ENCODE results near the gene EIF4G1. TPM values are rescaled to one million over a fixed set of nuclear protein-coding genes. Genes with fewer than 3 reads are reported as not detected.

EIF4G1 gene
- total and polyA plus RNA-seq, 2 of the 8 experiments (the other 6 are each of a cell fraction or from before 2014, with no cell fraction given), result 318 to 473 TPM

DNA sequence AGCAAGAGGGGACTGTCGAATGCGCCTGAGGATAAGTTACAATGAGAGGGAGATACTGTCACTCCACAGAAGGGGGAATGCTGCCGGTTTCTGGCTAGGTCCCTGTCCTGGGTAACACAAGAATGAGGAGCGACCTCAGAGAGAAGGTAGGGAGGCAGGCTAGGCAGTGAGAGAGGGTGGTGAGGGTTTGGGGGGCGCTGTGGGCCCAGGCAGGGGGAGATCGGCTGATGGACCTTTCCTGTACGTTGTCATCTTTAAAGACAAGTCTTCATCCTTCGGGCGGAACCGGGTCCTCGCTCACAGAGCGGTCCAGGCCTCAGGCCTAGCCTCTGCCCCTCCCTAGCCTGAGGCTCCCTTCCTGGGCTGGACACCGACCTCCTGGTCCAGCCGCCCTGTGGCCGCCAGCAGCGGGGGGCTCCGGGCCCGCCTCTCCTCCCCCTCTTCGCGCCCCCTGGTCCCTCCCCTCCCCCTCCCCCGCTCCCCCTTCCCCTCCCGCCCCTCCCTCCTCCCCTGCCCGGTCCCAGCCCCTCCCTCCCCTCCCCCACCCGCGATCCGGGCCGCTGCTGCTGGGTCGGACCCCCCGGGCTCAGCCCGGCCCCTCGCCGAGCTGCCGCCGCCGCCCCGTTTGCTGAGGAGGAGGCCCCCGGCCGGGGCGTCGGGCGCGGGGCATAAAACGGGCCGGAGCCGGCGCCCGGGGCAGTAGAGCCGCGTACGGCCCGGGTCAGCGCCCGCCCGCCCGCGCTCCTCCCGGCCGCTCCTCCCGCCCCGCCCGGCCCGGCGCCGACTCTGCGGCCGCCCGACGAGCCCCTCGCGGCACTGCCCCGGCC lies 65.2 kb downstream of the EIF4G1 start, which contains the start of gene CHRD (continued):
- TF ChIP-seq, protein P1, sequence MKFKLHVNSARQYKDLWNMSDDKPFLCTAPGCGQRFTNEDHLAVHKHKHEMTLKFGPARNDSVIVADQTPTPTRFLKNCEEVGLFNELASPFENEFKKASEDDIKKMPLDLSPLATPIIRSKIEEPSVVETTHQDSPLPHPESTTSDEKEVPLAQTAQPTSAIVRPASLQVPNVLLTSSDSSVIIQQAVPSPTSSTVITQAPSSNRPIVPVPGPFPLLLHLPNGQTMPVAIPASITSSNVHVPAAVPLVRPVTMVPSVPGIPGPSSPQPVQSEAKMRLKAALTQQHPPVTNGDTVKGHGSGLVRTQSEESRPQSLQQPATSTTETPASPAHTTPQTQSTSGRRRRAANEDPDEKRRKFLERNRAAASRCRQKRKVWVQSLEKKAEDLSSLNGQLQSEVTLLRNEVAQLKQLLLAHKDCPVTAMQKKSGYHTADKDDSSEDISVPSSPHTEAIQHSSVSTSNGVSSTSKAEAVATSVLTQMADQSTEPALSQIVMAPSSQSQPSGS (IDR thresholded peaks at IDR 0.05; ENCODE audit: low read length), result no peak
- TF ChIP-seq MAFK (IDR thresholded peaks at IDR 0.05; ENCODE audit: low read depth, low read length), result no peak

Data from H1 (cell line).